Chondrocyte (in vitro differentiated cells): Measurements from ENCODE around the gene BCAS4. TPM values are rescaled to one million over a fixed set of nuclear protein-coding genes. Genes with fewer than 3 reads are reported as not detected.

Experiments used
- DNase-seq: peaks from one replicate; pipeline ENCODE4 v3.0.0; 2021; ENCODE audit warnings: mixed read lengths, low spot score
- H3K27ac Mint-ChIP-seq: one replicate; pipeline ENCODE4 v1.8.0; 2021; ENCODE audit warnings: mild to moderate bottlenecking, moderate library complexity, mixed read lengths; ENCODE audit not compliant: unreplicated experiment
- H3K27me3 Mint-ChIP-seq: 2 replicates; pipeline ENCODE4 v1.8.0; 2021; ENCODE audit warnings: low read depth, mixed read lengths
- H3K36me3 Mint-ChIP-seq: 2 replicates; pipeline ENCODE4 v1.8.0; 2021; ENCODE audit warnings: low read depth, mixed read lengths
- H3K4me1 Mint-ChIP-seq: 2 replicates; pipeline ENCODE4 v1.8.0; 2021; ENCODE audit warnings: low read depth, mild to moderate bottlenecking, mixed read lengths
- H3K4me3 Mint-ChIP-seq: one replicate; pipeline ENCODE4 v1.8.0; 2021; ENCODE audit warnings: mild to moderate bottlenecking, moderate library complexity, mixed read lengths; ENCODE audit not compliant: unreplicated experiment
- H3K9me3 Mint-ChIP-seq: 2 replicates; pipeline ENCODE4 v1.8.0; 2021; ENCODE audit warnings: low read depth, mixed read lengths
- total RNA-seq: library from RNA; stranded (reverse); gene quantifications from 3 replicates; pipeline ENCODE4 v1.2.1, GENCODE V29; 2021
- TF ChIP-seq, protein P1 (sequence below): fragments of 200-600 bp; sonication (generic); IDR thresholded peaks from 2 replicates; pipeline ENCODE4 v1.5.0; 2021; ENCODE audit warnings: antibody characterized with exemption, mild to moderate bottlenecking, moderate library complexity

The BCAS4 gene
- total RNA-seq, 1 donor from 2014 or later = 7.6 TPM

GRCh38 chr20:50870561-50871161 lies 75.8 kb downstream of the BCAS4 start:
- H3K27ac Mint-ChIP-seq = peak overlapping the region; percentile 12
- no peaks in the 10 kb centered on the region for H3K27me3 Mint-ChIP-seq
- H3K4me3 Mint-ChIP-seq = peak overlapping the region; percentile 16
- peaks cover 19% of the 10 kb centered on the region for H3K4me1 Mint-ChIP-seq
- no peaks in the 10 kb centered on the region for H3K36me3 Mint-ChIP-seq
- no peaks in the 10 kb centered on the region for H3K9me3 Mint-ChIP-seq
- TF ChIP-seq, protein P1, sequence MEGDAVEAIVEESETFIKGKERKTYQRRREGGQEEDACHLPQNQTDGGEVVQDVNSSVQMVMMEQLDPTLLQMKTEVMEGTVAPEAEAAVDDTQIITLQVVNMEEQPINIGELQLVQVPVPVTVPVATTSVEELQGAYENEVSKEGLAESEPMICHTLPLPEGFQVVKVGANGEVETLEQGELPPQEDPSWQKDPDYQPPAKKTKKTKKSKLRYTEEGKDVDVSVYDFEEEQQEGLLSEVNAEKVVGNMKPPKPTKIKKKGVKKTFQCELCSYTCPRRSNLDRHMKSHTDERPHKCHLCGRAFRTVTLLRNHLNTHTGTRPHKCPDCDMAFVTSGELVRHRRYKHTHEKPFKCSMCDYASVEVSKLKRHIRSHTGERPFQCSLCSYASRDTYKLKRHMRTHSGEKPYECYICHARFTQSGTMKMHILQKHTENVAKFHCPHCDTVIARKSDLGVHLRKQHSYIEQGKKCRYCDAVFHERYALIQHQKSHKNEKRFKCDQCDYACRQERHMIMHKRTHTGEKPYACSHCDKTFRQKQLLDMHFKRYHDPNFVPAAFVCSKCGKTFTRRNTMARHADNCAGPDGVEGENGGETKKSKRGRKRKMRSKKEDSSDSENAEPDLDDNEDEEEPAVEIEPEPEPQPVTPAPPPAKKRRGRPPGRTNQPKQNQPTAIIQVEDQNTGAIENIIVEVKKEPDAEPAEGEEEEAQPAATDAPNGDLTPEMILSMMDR = no peak
- no peak for DNase-seq

DNA sequence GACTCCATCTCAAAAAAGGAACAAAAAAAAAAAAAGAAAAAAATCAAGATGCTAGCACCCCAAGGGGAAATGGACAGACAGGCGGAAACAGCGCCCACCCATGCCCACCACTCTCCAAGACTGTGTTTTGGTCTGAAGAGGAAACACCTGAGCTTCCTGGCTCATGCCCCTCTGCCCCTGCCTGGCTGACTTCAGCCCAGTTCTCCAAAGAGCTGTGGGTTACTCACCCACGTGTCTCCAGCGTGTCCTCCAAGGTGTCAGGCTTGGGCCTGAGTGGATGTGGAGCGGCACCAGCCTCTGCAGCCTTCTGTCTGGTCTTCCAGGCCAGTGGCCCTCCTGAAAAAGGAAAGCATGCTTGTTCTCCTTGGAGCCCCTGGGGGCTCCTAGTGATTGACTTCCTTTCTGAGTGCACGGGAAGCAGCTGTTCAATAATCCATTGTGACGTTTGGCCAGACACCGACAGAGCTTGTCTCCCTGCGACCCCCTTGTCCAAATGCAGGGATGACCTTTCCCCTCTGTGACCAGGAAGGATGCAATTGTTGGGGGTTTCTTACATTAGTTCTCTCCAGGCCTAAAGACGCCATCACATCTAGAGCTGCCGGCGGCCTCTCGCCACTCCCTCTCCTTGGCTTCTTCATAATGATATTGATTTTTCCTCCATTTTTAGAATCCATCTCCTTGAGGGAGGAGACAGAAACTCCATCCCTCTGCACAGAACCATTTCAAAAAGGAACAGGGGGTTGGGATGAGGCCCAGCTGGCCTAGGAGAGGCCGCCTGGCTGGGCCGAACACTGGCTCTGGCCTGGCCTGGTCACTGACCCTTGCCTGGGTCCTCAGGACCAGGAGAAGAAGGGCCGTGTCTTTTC lies 77.9 kb downstream of the BCAS4 start:
- TF ChIP-seq, protein P1 = no peak
- no peak for DNase-seq
- Mint-ChIP-seq H3K4me1 (peaks cover 19% of the 10 kb centered on the region), H3K36me3 (peaks cover 2% of the 10 kb centered on the region), H3K27me3 (no peaks in the 10 kb centered on the region), H3K9me3 (no peaks in the 10 kb centered on the region), H3K4me3 (no peak overlapping the region), H3K27ac (no peak overlapping the region)

- Mint-ChIP-seq H3K9me3 (no peaks in the 10 kb centered on the region), H3K4me1 (peaks cover 19% of the 10 kb centered on the region), H3K27me3 (no peaks in the 10 kb centered on the region), H3K27ac (no peak overlapping the region), H3K36me3 (peaks cover 2% of the 10 kb centered on the region), H3K4me3 (no peak overlapping the region)
- TF ChIP-seq, protein P1 = no peak
- DNase-seq = peak; percentile 32
These were observed 78.7 kb downstream of the BCAS4 start for GRCh38 chr20:50873585-50873984.

- Mint-ChIP-seq H3K4me3 (no peak overlapping the region), H3K27ac (no peak overlapping the region)
These were observed 79.4 kb downstream of the BCAS4 start for GRCh38 chr20:50874111-50874757.

More at GRCh38 chr20:50874111-50874757, 79.4 kb downstream of the BCAS4 start:
- Mint-ChIP-seq H3K9me3 (no peaks in the 10 kb centered on the region), H3K36me3 (peaks cover 2% of the 10 kb centered on the region), H3K4me1 (peaks cover 19% of the 10 kb centered on the region), H3K27me3 (no peaks in the 10 kb centered on the region)
- TF ChIP-seq, protein P1 = no peak
- peak; percentile 69 for DNase-seq
